Spleen (tissue), 7 donors: ENCODE data around the gene CTXND1.

ENCODE experiments used
- POLR2A ChIP-seq, 3 donors: fragments of 450-650 bp; IDR thresholded peaks; one replicate each; pipeline ENCODE4 v1.5.1; 2017; ENCODE audit warnings: antibody characterized with exemption in 3 of 3, mild to moderate bottlenecking in 1 of 3
- POLR2AphosphoS5 ChIP-seq, 3 donors: sonication (generic); formaldehyde crosslinking; IDR thresholded peaks; one replicate each; pipeline ENCODE4 v1.5.1; 2017; ENCODE audit warnings: antibody characterized with exemption in 3 of 3
- TF ChIP-seq, protein P1 (sequence below), 11 experiments: fragments of 200-600 bp in 7 of 11; fragments of 450-650 bp in 4 of 11; sonication (generic) in 4 of 11; IDR thresholded peaks in 8 of 11; conservative IDR thresholded peaks in 3 of 11; 1 replicate in 7 of 11; 2 replicates in 4 of 11; pipeline versions ENCODE4 v1.4.0 to v1.8.0; 2016 to 2021; ENCODE audit warnings: antibody characterized with exemption in 11 of 11, inconsistent platforms in 4 of 11, mild to moderate bottlenecking in 1 of 11
- donor health status: DM: no; HTN: no; CAD: no; lungs with moderate emphysema.
- donor health status: DM: no; HTN: no; CAD: no.
- donor health status: DM: no; HTN: no; CAD: no.

DNA sequence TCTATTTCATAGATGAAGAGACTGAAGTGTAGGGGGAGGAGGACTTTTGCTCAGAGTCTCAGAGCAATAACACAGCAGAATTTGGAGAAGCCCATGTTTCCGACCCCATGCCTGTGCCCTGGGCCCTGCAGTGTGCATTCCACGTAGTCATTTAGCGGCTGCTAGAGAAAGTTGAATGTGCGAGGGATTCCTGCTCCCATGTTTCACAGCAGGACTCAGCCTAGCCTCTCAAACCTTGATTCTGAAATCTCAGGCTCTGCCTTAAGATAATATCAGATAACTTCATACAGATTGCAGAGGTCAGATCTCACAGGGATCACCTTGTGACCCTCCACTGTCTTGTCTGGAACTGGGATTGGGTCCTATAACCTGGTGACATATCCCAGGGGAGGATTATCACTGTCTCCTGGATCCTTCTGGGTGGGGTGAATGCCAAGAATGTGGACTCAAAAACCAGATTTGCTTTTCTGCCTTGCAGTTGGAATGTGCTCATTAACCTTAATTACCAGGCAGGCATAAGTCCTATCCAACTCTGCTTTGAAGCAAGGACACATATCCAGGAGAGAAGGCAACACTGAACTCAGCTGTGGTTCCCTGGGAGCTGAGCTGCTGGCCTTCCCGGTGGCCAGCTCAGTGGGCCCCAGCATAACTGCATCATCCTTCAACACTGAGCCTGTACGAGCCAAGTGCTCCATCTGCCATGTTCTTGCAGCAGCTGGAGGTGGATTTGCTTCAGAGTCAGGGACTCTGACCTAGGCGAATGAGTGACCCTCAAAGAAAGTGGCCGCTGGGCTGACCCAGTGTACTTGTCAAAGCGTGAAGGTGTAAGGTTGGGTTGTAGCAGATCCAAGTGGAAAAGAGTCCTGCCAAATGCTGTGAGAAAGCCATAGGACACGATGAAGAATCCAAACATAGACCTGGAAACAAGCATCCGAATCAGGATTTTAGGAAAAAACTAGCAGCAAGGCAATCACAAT is 43.0 kb downstream of the CTXND1 start:
- TF ChIP-seq POLR2A (IDR thresholded peaks at IDR 0.05) (no peak), POLR2AphosphoS5 (IDR thresholded peaks at IDR 0.05) (no peak)
- TF ChIP-seq, protein P1, sequence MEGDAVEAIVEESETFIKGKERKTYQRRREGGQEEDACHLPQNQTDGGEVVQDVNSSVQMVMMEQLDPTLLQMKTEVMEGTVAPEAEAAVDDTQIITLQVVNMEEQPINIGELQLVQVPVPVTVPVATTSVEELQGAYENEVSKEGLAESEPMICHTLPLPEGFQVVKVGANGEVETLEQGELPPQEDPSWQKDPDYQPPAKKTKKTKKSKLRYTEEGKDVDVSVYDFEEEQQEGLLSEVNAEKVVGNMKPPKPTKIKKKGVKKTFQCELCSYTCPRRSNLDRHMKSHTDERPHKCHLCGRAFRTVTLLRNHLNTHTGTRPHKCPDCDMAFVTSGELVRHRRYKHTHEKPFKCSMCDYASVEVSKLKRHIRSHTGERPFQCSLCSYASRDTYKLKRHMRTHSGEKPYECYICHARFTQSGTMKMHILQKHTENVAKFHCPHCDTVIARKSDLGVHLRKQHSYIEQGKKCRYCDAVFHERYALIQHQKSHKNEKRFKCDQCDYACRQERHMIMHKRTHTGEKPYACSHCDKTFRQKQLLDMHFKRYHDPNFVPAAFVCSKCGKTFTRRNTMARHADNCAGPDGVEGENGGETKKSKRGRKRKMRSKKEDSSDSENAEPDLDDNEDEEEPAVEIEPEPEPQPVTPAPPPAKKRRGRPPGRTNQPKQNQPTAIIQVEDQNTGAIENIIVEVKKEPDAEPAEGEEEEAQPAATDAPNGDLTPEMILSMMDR (IDR thresholded peaks at IDR 0.05 in 8 of 11, conservative IDR thresholded peaks at IDR 0.05 in 3 of 11): no peak
